Iris pigment epithelial cell (primary cell): Measurements from ENCODE around the gene PIM3.
A peak's percentile ranks its signal among the peaks of the same experiment; 100 is the strongest.
"Not testable (repeated sequence)": the region's sequence is repeated elsewhere in the genome, so short reads cannot be mapped to it uniquely, and the experiment has no call there.

Source experiments
- DNase-seq: peaks from one replicate; pipeline ENCODE4 v3.0.0-alpha.2; 2011; ENCODE audit warnings: low read depth

The PIM3 gene

DNA sequence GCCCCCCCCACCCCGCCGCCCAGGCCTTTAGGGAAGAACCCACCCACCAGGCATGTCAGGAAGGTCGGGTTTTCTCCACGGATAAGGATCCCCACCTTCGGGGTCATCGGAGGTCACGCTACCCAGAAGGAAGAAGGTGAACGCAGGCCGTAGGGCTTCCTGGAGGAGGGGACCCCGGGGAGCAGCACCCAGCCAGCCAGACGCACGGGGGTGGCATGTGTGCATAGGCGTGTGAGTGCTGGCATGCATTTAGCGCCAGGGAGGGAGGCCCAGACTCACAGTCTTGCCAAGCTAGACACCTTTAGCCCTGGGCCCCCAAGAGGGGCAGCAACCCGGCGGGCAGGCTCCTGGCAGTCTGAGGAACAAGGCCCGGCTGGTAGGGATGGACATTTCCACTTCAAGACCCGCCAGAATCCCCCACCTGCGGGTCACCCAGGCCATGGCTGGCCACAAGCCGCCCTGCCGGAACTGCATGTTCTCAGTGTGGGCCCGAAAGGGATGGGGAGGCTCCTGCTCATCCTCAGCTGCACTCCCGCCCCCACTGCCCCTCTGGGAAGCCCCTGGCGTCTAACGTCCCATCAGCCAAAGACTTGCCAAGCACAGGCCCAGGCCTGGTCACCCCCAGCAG, 16.7 kb upstream of the PIM3 start:
- DNase-seq: no peak

DNA sequence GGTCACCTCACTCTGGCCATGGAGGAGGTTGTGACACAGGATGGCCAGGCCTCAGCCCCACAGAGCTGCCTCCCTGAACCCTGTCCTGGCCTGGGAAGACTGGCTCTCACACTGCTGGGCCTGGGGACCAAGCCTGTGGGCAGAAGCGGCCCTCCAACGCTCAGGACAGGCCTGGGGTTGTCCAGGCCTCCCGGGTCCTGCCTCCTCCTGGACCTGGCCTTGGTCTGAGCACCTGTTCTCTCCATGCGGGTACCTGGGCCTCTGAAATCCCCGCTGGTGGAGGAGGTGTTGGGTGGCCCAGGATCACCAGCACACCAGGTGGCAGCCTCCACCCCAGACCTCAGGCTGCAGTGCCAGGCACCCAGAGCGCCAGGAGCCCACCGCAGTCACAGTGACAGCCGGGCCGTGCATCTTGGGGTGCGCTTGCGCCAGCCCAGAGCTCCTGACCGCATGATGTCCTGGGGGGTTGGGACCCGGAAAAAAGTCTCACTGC, 16.1 kb upstream of the PIM3 start:
- no peak for DNase-seq

DNA sequence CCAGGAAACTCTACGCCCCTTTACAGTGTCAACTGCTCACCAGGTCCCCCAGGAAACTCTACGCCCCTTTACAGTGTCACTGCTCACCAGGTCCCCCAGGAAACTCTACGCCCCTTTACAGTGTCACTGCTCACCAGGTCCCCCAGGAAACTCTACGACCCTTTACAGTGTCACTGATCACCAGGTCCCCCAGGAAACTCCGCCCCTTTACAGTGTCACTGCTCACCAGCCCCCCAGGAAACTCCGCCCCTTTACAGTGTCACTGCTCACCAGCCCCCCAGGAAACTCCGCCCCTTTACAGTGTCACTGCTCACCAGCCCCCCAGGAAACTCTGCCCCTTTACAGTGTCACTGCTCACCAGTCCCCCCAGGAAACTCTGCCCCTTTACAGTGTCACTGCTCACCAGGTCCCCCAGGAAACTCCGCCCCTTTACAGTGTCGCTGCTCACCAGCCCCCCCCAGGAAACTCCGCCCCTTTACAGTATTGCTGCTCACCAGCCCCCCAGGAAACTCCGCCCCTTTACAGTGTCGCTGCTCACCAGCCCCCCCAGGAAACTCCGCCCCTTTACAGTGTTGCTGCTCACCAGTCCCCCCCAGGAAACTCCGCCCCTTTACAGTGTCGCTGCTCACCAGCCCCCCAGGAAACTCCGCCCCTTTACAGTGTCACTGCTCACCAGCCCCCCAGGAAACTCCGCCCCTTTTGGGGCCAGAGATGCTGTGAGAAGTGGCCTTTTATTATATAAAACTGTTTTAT, 15.4 kb upstream of the PIM3 start:
- not testable (repeated sequence) for DNase-seq

DNA sequence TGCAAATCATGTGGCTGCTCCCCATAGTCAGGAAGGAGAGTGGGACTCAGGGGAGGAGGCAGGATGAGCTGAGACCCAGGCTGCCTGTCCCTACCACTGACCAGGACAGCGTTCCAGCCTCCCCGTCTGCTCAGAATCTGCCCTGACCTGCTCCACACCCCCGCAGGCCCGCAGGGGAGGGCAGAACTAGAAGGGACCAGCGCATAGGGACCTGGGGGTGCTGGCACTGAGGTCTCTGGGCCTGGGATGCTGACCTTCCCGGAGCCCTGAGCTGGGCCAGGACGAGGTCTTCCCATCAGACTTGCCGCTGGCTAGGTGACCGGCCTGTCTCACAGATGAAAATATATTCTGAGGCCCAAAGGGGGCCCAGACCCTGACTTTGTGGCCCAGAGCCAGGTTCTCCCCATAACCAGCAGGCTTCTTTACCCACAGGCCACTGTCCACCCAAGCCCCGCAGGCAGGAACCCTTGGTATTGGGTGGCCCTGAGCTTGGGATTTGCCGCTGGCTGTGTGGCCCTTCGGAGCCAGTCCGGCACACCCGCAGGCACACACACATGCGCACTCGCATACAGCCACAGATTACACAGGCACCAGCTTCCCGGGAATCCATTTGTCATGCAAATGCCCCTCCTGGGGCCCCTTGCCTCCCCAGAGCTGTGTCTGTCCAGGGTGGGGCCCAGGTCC, 13.8 kb upstream of the PIM3 start:
- DNase-seq: no peak

DNA sequence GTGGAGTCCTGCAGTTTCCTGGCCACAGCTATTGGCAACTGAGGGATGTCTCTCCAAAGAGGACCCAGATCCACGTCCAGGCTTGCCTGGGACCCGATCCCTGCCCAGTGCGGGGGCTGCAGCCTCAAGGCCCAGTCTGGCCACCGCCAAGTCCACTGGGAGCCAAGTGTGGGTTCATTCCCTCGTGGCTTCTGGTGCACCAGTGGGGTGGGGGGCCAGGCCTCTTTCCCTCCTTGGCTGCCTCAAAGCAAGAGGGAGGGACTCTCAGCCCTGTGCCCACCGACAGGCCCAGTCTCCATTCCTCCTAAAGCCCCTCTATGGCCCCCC, 13.3 kb upstream of the PIM3 start:
- no peak for DNase-seq

DNA sequence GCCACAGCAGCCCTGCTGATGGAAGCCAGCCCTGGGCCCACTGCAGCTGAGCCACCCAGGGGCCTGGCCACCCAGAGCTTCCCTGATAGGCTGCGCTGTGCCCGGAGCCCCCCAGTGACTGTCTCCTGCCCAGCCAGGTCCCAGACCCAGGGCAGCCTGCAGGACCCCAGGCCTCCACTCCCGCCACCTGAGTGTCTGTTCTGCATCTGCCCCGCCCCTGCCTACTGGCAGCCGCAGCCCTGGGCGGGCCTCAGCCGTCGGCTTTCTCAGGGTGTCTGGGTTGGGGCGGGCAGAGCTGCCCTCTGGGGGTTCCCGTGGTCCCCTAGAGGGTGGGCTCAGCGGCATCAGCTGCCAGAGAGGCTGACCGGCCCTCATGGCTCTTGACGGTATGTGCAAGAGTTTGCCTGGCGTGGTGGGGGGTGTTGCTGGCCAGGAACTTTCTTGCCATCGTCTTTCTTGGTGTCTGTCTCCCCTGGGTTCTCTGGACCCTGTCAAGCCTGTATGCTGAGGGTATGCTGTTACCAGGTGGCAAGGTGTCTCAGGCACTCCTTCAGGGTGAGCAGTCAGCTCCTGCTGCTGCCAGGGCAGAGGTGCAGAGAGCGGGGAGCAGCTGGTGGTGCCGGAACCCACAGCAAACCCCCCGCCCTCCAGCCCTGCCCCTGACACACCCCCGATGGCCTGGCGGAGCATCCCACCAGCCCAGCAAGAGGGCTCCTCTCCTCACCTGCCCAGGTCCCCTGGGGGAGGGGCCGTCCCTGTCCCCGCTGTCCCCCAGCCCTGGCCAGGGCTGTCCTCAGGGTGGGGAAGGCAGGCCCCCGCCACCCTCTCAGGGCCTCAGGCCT, 12.2 kb upstream of the PIM3 start:
- no peak for DNase-seq

DNA sequence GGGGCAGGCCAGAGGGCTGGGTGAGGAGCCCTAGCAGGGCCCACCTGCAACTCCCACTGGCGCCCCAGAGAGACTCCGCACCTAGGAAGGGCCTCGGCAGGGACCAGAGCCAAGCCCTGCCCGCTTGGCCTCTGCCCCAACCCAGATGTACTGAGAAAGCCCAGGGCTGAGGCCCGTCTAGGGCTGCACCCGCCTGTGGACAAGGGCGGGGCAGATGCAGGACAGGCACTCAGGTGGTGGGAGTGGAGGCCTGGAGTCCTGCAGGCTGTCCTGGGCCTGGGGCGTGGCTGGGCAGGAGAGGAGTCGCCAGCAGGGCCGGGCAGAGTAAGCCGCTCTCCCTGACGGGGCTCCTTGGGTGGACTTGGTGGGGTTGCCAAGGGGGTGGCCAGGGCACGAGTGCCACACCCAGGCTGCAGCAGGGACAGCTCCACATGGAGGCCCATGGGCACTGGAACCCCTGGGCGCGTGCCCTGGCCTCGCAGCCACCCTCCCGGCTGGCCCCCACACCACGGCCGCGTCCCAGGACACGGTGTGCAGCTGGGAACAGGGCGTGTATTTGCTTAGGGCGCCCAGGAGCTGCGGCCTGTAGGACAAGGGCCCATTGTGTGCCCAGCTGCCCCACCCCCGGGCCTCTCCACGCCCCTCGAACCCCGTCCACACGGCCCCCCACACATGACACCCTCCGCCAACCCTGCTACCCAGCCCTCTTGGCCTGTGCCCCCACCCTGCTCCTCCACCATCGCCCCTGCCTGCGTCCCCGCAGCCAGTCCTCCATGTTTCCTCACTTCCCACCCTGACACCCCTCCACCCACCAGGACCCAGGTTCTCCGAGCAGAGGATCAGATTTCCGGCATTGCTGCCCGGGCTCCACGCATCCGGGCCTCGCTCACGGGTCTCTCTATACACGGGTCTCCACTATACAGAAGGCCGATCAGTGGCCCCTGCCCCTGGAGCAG, 11.3 kb upstream of the PIM3 start:
- DNase-seq: no peak

DNA sequence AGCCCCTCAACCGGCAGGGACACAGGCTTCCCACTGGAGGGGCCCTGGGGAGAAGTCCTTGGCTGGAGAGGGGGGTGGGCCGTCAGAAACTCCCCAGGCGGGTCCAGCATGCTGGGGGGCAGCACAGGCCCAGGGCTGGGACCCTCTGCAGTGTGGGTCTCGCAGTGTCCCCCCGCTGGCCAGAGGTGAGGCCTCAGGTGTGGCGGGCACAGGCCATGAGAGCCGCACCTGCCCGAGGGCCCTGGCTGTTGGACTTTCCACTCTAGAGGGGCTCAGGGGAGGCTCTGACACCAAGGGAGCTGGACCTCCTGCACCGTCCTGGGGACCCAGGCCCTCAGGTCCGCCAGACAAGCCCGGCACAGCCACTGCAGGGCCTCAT, 10.7 kb upstream of the PIM3 start:
- DNase-seq: no peak

DNA sequence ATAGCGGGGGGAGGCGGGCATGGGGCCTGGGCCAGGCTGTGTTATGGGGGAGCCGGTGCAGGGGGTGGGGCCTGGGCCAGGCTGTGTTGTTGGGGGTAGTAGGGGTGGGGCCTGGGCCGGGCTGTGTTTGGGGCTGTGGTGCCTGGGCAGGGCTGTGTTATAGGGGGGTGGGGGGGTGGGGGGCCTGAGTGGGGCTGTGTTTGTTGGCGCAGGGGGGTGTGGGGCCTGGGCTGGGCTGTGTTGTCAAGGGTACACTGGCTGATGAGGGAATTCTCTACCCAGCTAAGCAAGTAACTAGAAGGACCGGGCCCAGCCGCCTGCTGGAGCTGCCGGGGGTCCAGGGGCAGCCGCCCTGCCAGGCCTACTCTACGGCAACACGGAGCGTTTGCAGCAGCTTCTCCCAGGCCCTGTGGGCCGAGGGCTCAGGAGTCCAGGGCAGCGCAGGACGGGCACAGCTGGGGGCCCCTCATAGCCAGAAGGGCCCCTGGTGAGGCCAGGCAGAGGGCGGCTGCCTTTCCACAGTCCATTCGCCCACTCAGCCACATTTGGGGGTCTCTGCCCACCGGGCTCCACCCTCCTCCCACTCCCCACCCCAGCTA, 10.1 kb upstream of the PIM3 start:
- DNase-seq: no peak

DNA sequence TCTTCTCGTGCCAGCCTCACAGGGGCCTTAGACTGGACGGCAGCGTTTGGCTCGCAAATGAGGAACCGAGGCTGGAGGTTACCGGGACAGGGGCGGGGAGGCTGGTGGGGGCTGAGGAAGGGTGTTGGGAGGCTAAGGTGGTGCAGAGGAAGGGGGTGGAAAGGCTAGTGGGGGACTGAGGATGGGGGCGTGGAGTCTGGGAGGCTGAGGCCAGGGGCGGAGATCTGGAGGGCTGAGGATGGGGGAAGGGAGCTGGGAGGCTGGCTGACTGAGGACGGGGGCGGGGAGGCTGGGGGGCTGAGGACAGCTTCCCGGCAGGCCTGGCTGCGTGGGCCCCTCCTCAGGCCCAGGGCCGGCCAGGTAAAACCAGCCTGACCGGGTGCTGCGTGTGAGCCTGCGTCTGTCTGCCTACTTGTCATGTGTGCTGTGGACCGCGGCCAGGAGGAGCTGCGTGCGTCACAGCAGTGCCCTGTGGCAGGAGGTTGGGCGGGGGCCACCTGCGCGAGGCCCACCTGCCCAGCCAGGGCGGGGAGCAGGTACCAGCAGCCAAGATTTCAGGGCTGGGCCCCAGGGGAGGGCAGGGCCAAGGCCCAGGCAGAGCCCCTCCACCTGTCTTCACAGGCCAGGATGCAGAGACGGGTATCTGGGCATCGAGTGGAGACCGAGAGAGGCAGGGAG, 9.4 kb upstream of the PIM3 start:
- no peak for DNase-seq

DNA sequence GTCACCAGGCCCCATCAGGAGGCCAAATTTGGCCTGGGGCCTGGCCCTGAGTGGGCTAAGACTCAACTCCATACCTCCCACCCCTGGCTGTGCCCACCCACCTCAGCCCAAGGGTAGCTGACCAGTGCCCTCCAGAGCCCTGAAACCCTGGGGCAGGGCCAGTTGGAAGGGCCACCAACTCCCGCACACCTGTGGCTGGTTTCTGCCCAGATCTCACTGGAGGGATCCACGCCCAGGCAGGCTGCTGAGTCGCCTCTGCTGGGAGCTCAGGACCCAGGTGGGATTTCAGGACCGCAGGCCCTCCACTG, 8.9 kb upstream of the PIM3 start:
- no peak for DNase-seq

DNA sequence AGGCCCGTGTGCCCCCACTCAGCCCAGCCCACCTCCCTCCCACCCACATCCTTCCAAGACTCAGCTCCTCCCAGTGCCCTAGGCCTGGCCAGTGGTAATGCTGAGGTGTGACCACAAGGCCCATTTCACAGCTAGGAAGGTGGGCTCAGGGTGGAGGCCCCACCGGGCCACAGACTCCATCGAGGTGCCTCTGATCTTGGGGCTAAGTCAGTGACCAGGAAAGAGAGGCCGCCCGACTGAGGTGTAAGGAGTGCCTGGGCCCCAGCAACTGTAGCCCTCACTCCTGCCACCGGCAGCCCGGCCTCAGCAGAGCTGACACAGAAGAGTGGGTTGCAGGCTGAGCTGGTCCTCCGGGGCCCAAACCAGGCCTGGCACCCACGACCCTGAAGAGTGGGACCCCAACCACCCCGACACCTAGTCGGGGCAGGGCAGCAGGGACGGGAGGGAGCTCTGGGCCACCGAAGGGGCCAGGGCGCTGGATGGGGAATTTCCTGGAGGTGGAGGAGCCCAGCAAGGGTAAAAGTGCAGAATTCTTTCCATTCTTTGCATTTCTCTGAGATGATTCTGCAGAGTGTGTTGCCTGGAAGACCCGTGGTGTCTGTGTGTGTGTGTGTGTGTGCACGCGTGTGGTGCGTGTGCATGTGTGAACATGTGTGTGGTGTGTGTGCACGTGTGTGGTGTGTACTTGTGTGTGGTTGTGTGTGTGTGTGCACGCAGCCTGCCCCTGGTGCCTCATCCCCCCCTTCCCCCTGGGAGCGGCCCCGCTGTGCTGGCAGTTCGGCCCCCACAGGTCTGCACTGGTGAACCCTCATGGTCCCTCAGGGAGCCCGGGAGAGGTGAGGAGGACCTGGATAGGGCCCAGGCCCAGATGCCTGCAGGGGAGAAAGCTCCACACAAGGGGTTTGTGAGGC, 8.3 kb upstream of the PIM3 start:
- DNase-seq: peak; percentile 86

DNA sequence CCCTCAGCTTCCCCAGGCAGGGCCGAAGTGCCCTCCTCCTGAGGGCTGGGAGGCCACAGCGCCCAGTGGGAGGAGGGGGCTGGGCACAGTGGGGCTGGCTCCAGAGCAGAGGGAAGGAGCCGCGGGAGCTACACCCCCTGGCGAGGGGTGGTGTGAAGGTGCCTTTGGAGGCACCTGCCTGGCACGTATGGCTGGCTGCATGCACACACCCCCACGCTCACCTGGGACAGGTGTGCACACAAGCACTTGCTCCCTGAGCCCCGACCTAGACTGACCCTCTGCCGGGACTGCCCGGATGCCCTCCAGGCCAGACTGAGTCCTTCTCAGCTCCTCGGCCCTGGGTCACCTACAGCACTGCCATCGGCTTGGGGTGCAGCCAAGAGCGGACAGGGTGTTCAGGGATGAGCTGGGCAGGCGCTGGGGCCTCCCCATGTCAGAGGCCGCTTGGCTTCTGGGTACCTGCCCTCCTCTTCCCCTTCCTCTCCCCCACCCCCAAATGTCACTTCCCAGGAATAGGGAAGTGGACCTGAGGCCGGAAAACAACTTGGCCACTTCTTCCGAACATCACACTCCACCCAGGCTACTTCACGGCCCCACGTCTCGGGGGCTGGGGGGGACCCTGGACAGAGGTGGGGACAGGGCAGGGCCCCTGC, 7.4 kb upstream of the PIM3 start:
- no peak for DNase-seq

DNA sequence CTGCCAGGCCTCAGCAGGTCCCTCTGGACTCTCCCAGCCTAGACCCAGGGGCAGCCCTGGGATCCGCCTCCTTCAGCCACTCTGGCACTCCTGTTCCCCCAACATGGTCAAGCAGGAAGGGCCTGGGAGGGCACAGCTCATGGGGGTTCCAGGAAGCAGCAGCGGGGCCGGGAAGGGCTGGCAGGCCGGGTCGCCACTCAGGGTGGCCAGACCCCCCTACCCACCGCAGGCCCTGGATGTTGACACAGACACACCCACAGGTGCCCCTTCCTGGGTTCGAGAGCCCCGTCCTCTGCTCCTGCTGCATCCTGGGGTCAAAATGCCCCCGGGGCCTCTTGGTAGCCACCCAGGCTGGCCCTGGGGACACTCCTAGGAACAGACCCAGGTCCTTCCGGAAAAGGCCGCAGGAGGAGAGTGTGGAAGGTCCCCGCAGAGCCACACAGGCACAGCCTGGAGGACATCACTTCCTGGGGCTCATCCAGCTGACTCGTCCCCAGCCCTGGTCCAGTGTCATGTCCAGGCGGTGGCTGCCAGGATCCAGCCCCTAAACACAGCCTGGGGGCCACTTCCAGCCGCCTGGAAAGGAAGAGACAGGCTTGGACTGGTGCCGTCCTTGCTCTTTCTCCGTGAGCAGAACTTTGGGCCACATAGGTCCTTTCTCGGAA, 6.8 kb upstream of the PIM3 start:
- DNase-seq: no peak

DNA sequence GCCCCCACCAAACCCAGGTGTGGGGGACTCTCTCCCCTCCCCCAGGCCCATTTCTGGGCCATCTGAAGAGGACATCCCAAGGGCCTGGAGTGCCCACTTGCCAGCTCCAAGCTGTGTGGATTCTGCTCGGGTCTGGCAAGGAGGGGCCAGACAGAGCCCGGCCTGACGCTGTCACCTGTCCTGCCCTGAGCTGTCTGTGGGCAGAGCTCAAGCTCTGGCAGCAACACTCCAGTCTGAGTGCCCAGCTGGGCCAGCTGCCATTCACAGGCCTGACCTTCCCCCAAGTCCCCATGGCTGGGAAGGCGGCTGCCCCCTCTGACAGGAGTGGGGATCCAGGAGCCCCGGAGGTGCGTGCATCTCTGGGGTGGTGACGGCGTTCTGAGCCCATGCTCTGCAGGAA, 6.2 kb upstream of the PIM3 start:
- DNase-seq: no peak

DNA sequence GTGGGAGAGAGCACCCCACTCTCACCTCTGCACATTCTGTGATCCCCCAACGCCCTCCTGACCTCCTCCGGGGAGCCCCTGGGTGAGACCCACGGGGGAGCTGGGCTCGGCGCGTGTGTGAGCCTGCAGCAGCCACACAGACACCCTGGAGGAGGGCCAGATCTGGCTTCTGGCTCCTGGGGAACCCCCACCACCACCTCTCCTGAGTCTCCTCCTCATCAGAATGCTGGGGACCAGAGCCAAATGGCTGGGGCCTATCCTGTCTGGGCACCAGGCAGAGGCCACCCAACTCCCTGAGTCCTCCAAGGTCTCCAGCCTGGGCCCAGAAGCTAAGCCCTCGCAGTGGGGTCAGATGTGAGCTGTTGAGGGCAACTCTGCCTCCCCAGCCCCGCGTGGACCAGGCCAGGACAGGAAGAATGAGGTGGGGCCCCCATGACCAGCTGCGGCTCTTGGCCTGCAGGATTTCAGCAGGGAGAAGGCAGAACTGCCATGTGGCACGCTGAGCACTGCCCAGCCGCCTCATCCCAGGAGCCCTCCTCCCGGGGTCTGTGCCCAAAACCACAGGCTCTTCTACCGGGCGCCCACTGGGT, 5.5 kb upstream of the PIM3 start:
- DNase-seq: no peak

DNA sequence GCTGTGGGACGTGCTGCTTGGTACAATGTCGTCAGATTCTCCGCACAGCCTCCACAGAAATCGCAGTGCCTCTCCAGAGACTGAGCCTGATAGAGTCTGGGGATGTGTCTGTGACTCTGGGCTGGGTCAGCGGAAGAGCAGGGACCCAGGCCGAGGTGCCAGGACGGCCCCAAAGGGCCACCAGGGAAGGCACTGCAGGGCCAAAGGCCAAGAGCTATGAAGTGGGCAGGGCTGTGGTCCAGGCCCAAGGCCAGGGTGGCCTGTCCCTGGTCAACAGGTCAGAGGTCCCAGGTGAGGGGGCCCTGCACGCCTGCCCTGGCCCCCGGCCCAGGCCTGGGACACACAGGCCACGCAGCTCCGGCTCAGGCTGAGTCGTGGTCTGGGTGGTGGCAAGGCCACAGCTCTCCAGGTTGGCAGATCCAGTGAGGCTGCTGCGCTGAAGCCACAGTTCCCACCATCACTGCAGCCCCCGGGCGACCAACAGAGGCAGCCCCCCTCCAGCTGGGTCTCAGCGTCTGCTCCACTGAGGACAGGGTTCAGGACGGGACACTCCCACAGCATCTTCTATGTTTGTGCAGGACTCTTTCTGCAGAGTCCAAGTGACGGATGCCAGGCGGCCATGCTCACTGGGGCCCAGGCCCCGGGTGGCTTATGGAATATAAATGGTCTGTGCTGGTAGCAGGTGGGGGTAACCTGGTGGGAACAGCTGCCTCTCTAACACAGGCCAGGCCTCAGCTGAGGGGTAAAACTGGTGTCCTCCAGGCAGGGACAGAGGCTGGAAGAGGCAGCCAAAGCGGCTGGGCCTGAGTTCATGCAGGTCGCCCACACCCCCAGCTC, 4.8 kb upstream of the PIM3 start:
- DNase-seq: no peak
